ENCODE measurements around the gene TMEM9. TPM values are rescaled to one million over a fixed set of nuclear protein-coding genes. Genes with fewer than 3 reads are reported as not detected.

The TMEM9 gene
- total and polyA plus RNA-seq, 4 donors = 30.5 to 59.5 (median 49.0) TPM

- TF ChIP-seq CTCF (IDR thresholded peaks at IDR 0.05; ENCODE audit: low read depth, low read length, missing input control) (no peak), HNF4G (IDR thresholded peaks at IDR 0.05) (no peak), FOXA1 (IDR thresholded peaks at IDR 0.05) (no peak), ZBTB33 (IDR thresholded peaks at IDR 0.05) (no peak)
Measured at GRCh38 chr1:201142849-201143725, 11.2 kb downstream of the TMEM9 start (continued).

- 93% methylated on average over 16 of the region's 16 CpGs for WGBS
- no peak for DNase-seq (ENCODE audit: low spot score)
- Histone ChIP-seq H3K9me3 (ENCODE audit: control insufficient read depth in 4 of 4, low read length in 3 of 4) (no peaks in the 10 kb centered on the region), H3K27me3 (ENCODE audit: control insufficient read depth in 4 of 4, insufficient read depth in 4 of 4, low read length in 3 of 4) (no peaks in the 10 kb centered on the region), H3K4me3 (ENCODE audit: low read depth in 1 of 3, low read length in 3 of 3) (no peak overlapping the region), H3K4me1 (ENCODE audit: control insufficient read depth in 4 of 4, insufficient read depth in 4 of 4, low read length in 3 of 4) (no peaks in the 10 kb centered on the region), H3K36me3 (ENCODE audit: control insufficient read depth in 4 of 4, insufficient read depth in 3 of 4, low read depth in 1 of 4, low read length in 3 of 4) (peaks cover 2 to 72% (median 19%) of the 10 kb centered on the region in 4 donors), H3K9ac (ENCODE audit: low read depth in 1 of 2, low read length in 2 of 2) (no peak overlapping the region), H3K27ac (ENCODE audit: low read depth in 1 of 2, low read length in 2 of 2) (no peak overlapping the region)
- TF ChIP-seq EGR1 (IDR thresholded peaks at IDR 0.05; ENCODE audit: low read depth in 2 of 2) = no peak
- TF ChIP-seq NR2F2 (IDR thresholded peaks at IDR 0.05) = no peak
- TF ChIP-seq TAF1 (conservative IDR thresholded peaks at IDR 0.05) = no peak
- no peak for TF ChIP-seq HNF4G (IDR thresholded peaks at IDR 0.05)
Measured at GRCh38 chr1:201142011-201142848, 12.0 kb downstream of the TMEM9 start.

DNA sequence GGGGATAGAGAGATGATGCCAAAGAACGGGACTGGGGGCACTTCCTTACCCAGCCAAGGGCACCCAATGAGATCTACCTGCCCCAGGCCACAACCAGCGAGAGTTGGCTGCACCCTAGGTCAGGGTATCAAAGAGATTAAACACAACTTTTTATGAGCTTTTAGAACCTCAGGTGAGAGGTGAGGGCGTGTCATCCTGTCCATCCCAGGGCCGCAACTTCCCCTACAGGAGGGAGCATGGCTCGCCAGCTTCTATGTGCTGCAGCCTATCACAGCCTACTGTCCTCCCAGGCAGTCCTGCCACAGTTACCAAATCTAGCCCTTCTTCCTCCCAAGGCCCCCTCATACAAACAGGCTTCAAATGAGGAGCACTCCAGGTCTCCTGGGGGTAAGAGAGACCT lies 12.9 kb downstream of the TMEM9 start:
- no peak overlapping the region for H3K4me3 ChIP-seq (ENCODE audit: low read depth in 1 of 3, low read length in 3 of 3)
- H3K9me3 ChIP-seq (ENCODE audit: control insufficient read depth in 4 of 4, low read length in 3 of 4) = no peaks in the 10 kb centered on the region
- TF ChIP-seq SP1 (IDR thresholded peaks at IDR 0.05) (no peak), FOXA2 (IDR thresholded peaks at IDR 0.05) (no peak), RAD21 (IDR thresholded peaks at IDR 0.05) (no peak), NR2F2 (IDR thresholded peaks at IDR 0.05) (no peak), TAF1 (conservative IDR thresholded peaks at IDR 0.05) (no peak), EGR1 (IDR thresholded peaks at IDR 0.05; ENCODE audit: low read depth in 2 of 2) (no peak), YY1 (IDR thresholded peaks at IDR 0.05) (no peak), GABPA (IDR thresholded peaks at IDR 0.05 in 1 of 2, conservative IDR thresholded peaks at IDR 0.05 in 1 of 2) (no peak), CTCF (IDR thresholded peaks at IDR 0.05; ENCODE audit: low read depth, low read length, missing input control) (no peak), RXRA (IDR thresholded peaks at IDR 0.05) (no peak), MAX (IDR thresholded peaks at IDR 0.05) (no peak), FOXA1 (IDR thresholded peaks at IDR 0.05) (no peak), JUND (IDR thresholded peaks at IDR 0.05) (no peak)
- TF ChIP-seq, protein P1, sequence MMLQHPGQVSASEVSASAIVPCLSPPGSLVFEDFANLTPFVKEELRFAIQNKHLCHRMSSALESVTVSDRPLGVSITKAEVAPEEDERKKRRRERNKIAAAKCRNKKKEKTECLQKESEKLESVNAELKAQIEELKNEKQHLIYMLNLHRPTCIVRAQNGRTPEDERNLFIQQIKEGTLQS (IDR thresholded peaks at IDR 0.05) = no peak
- no peaks in the 10 kb centered on the region for H3K4me1 ChIP-seq (ENCODE audit: control insufficient read depth in 4 of 4, insufficient read depth in 4 of 4, low read length in 3 of 4)
- DNase-seq (ENCODE audit: low spot score) = no peak
- no peak overlapping the region for H3K27ac ChIP-seq (ENCODE audit: low read depth in 1 of 2, low read length in 2 of 2)
- WGBS = 92% methylated on average over 5 of the region's 5 CpGs
- H3K9ac ChIP-seq (ENCODE audit: low read depth in 1 of 2, low read length in 2 of 2) = no peak overlapping the region
- H3K36me3 ChIP-seq (ENCODE audit: control insufficient read depth in 4 of 4, insufficient read depth in 3 of 4, low read depth in 1 of 4, low read length in 3 of 4) = peaks cover 2 to 68% (median 18%) of the 10 kb centered on the region in 4 donors
- H3K27me3 ChIP-seq (ENCODE audit: control insufficient read depth in 4 of 4, insufficient read depth in 4 of 4, low read length in 3 of 4) = no peaks in the 10 kb centered on the region

All from liver (tissue), 9 donors.